HG02943 (cell line): ENCODE results near the gene SYCN.

Experiments
- ATAC-seq: cut with Tn5 transposase; IDR thresholded peaks from one replicate; pipeline ENCODE4 v1.9.1; 2021; ENCODE audit warnings: mild to moderate bottlenecking, low read depth, moderate library complexity; ENCODE audit not compliant: unreplicated experiment

The SYCN gene

GRCh38 chr19:39196320-39196719 is 7.7 kb downstream of the SYCN start:
- ATAC-seq: no peak

GRCh38 chr19:39195755-39196154 is 8.3 kb downstream of the SYCN start:
- no peak for ATAC-seq

GRCh38 chr19:39194832-39195542 is 9.1 kb downstream of the SYCN start:
- no peak for ATAC-seq

- no peak for ATAC-seq
Observed at GRCh38 chr19:39193803-39194202, 10.3 kb downstream of the SYCN start.

- ATAC-seq: no peak
Observed at GRCh38 chr19:39192846-39193245, 11.2 kb downstream of the SYCN start.

GRCh38 chr19:39190768-39191167 is 13.3 kb downstream of the SYCN start:
- ATAC-seq: no peak

- ATAC-seq: no peak
Observed at GRCh38 chr19:39188960-39189359, 15.1 kb downstream of the SYCN start.

- no peak for ATAC-seq
Observed at GRCh38 chr19:39187552-39187943, 16.5 kb downstream of the SYCN start.

GRCh38 chr19:39186391-39186790 is 17.7 kb downstream of the SYCN start:
- ATAC-seq: no peak

GRCh38 chr19:39183104-39183503 is 21.0 kb downstream of the SYCN start:
- no peak for ATAC-seq

GRCh38 chr19:39182174-39182505 is 21.9 kb downstream of the SYCN start:
- no peak for ATAC-seq

GRCh38 chr19:39181500-39182173 is 22.4 kb downstream of the SYCN start:
- ATAC-seq: no peak

GRCh38 chr19:39180749-39181148 is 23.3 kb downstream of the SYCN start:
- ATAC-seq: no peak

GRCh38 chr19:39179754-39180153 is 24.3 kb downstream of the SYCN start:
- ATAC-seq: no peak

GRCh38 chr19:39178296-39179006 is 25.6 kb downstream of the SYCN start:
- no peak for ATAC-seq

- no peak for ATAC-seq
Observed at GRCh38 chr19:39177736-39178135, 26.3 kb downstream of the SYCN start.

- no peak for ATAC-seq
Observed at GRCh38 chr19:39177110-39177699, 26.9 kb downstream of the SYCN start.

- no peak for ATAC-seq
Observed at GRCh38 chr19:39175564-39175963, 28.5 kb downstream of the SYCN start.

GRCh38 chr19:39174558-39175544 is 29.2 kb downstream of the SYCN start:
- no peak for ATAC-seq

- no peak for ATAC-seq
Observed at GRCh38 chr19:39174142-39174541, 29.9 kb downstream of the SYCN start.
